Stimulated activated CD4-positive, alpha-beta T cell treated with anti-CD3 and anti-CD28 coated beads, Interleukin-2, amount 100 ng/mL, for 4 hours (primary cell): ENCODE measurements around the gene MXI1.

Experiments used
- DNase-seq: peaks from one replicate; pipeline ENCODE4 v3.0.0-alpha.2; 2020; ENCODE audit warnings: low read depth

Gene MXI1

DNA sequence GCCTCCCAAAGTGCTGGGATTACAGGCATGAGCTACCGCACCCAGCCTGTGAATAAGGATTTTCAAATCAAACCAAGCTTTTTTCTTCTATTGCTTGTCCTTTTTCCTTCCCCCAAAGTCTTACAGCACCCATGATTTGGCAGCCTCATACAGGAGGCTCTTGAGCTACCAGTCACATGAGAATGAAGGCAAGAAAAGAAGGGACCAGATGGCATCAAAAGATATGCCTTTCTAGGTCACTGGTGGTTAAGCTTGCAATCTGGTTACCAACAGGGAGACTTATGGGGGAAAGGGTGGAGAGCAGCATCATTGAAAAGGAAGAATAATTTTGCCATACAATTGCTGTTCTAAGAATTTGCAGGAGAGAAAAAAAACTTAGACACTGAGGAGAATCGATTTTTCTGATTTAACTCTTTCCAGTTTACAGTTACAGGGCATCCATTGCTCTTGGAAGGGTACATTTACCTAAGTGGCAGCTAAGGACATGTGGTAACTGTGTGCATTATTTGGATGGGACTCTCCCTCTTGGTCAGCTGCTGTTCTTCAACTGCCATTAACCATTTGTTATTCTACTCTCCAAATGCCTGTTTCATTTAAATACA lies 67.8 kb downstream of the MXI1 start:
- DNase-seq, result no peak

GRCh38 chr10:110276603-110277002 lies 69.2 kb downstream of the MXI1 start:
- no peak for DNase-seq

GRCh38 chr10:110277591-110277990 lies 70.2 kb downstream of the MXI1 start:
- DNase-seq, result no peak

DNA sequence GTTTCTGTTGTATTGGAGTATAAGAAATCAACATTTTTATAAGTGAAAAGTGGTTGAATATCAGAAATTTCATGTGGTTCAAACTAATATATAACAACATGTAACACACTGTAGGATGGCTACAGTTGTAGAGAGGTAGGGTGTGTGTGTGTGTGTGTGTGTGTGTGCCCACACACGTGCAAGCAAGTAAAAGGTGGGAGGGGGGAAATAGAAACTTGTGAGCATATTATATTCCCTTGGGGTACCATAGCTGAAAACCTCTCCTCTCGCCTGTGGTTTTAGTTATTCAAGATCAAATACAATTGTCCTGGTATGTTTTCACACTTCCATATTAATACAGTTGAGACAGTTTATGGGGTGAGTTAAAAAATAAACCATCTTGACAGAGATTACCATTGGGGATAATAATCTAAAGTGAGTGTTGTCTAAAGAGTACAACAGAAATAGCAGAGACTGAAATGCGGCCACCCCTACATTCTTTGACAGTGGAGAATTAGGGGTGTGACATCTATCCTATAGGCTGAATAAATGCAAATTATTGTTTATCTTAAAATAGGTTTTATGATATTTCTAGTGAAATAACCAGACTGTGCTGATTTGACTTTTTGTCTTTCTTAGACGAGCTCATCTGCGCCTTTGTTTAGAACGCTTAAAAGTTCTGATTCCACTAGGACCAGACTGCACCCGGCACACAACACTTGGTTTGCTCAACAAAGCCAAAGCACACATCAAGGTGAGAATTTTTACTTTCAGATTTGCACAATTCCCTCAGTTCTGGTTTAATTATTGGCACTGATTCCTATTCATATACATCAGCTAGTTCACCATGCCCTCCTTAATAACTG lies 71.4 kb downstream of the MXI1 start:
- no peak for DNase-seq

- peak; percentile 29 for DNase-seq
Measured at GRCh38 chr10:110279407-110279986, 72.1 kb downstream of the MXI1 start.

DNA sequence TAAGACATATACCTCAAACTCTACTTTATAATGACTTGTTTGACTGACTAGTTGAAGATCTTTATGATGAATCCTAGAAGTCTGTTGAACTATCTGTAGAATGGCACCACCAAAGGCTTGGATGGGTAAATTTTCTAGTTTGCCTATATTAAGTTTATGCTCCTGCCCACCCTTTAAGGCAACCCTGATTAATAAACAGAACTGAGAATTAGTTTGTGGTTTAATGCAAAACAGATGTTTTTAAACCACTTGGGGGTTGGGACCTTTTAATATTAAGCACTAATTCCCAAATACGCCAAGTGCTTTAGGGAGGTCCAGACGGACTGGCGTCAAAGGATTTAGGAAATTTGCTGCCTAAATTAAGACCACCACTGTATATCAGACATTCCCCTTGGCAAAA lies 76.9 kb downstream of the MXI1 start:
- no peak for DNase-seq

- DNase-seq, result no peak
Measured at GRCh38 chr10:110285501-110285900, 78.1 kb downstream of the MXI1 start.

DNA sequence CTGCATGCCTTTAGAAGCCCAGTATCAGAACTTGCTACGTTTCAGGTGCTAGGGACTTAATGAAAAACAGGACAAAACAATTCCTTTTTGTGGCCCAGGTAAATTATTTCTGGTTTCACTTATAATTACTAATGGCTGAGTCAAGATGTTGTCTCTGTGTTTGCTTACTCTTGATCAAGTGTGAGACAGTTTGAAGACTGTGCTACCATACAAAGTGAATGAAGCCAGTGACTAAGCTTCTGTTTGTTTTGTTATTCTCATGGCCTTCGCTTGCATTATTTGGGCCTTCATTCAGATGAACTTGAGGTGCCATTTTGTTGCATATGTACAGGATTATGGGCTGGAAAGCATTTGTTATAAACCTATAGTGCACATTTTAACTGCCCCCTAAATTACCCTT lies 79.4 kb downstream of the MXI1 start:
- no peak for DNase-seq

DNA sequence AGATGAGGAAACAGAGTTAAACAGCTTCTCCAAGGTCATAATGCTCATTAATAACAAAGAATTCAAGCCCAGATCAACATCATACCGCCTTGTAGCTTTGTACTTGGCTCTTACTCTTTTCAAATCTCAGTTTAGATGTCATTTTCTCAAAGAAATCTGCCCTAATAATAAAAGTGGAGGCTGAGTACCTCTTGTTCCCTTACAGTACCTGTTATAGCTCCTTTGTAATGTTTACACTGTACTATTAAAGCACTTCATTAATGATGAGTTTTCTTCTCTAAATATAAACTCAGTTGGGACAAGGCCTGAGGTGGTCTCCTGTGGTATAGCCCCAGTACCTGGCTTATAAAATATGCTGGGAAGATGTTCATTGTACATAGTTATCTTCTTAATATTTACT lies 89.6 kb downstream of the MXI1 start:
- DNase-seq, result no peak

- no peak for DNase-seq
Measured at GRCh38 chr10:110300486-110300986, 93.1 kb downstream of the MXI1 start.

- no peak for DNase-seq
Measured at GRCh38 chr10:110303681-110304080, 96.3 kb downstream of the MXI1 start.

- DNase-seq, result no peak
Measured at GRCh38 chr10:110304394-110304779, 97.0 kb downstream of the MXI1 start.

DNA sequence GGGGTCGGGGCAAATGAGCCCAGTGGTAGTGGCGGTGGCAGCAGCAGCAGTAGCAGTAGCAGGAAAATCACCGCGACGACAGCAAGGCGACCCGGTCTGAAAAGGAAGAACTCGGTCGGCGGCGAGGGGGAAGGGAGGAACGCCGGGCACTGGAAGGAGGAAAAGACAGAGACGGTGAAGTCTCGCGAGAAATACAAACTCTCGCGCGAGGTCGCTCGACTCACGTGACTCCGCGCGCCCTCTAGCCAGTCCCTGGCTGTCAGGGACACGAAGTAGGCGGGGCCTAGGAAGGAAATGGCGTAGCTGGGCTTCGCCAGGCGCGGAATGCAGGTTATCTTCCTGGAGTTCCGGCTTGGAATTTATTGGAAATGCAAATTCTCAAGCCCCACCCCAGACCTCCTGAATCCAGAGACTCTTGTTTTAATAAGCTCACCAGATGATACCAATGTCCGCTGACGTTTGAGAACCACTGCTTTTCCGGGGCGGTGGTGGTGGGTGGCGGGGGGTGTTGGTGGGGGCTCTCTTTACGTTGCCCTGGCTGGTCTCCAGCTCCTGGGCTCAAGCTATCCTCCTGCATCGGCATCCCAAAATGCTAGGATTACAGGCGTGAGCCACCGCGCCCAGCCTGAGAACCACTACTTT lies 97.5 kb downstream of the MXI1 start, which contains the start of gene SMNDC1:
Gene SMNDC1 (minus strand): TSS at position 141 of the 642 bp plus-strand sequence. CDS start 1,333 bp downstream, outside the sequence.
- DNase-seq, result peak; percentile 95

GRCh38 chr10:110305767-110306451 lies 98.5 kb downstream of the MXI1 start:
- DNase-seq, result peak; percentile 52

DNA sequence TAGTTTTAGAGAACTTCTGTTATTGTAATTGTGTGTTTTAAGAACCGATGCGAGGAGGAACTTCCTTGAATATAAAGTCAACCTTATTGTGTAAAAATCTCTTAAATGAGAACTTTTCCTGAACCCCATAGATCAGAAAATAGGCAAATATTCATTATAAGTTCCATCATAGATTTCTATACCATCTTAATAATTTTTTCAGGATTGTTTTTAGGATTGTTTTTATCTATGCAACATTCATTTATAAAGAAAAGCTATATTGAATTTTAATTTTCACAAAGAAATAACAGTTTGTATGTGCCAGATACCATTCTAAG lies 99.0 kb downstream of the MXI1 start:
- no peak for DNase-seq

- no peak for DNase-seq
Measured at GRCh38 chr10:110307805-110308204, 100.4 kb downstream of the MXI1 start.

DNA sequence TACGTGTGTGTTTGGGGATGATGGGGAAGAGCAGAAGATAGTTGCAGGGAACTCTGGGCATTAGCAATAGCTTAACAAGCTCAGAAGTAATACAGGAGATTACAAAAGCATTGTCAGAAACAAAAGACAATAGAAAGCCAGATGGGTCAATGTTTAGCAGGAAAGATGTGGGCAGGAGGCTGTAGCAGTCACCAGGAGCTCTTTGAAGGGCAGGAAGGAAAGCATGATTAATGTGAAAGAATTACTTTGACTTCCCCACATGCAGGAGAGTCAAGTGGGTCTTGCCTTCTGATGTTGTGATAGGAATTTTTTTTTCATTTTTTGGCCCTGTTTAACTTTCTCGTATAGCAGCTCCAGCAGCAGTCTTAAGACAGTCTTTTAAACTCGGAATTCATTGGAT lies 103.3 kb downstream of the MXI1 start:
- DNase-seq, result no peak

GRCh38 chr10:110311357-110311949 lies 104.0 kb downstream of the MXI1 start:
- peak; percentile 19 for DNase-seq

- DNase-seq, result no peak
Measured at GRCh38 chr10:110312206-110312605, 104.8 kb downstream of the MXI1 start.

DNA sequence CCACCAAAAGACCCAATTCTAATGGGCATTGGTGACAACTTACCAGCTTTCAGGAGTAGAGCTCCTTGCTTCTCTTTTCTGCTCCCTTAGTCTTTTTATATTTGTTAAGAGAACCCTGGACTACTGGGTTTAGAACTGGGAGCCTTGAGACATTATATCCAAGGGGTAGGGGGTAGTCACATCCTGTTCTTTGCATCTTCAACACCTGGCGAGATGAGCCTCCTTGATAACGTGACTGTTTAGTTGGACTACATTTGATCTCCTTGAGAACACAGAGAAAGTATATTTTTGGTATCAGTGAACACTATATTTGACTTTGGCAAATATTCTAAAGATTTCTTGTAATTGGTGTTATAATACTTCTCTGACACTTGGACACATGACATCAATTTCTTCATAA lies 106.3 kb downstream of the MXI1 start:
- no peak for DNase-seq
